GM21619 (cell line): ENCODE measurements around the gene DHRSX.
"Not testable (repeated sequence)": the region's sequence is repeated elsewhere in the genome, so short reads cannot be mapped to it uniquely, and the experiment has no call there.

Experiments
- ATAC-seq: cut with Tn5 transposase; IDR thresholded peaks from one replicate; pipeline ENCODE4 v1.9.1; 2021; ENCODE audit not compliant: unreplicated experiment

The DHRSX gene

GRCh38 chrX:2406891-2407518, 93.8 kb downstream of the DHRSX start:
- no peak for ATAC-seq

- no peak for ATAC-seq
These were observed 96.0 kb downstream of the DHRSX start for GRCh38 chrX:2404776-2405175.

GRCh38 chrX:2402361-2402690, 98.5 kb downstream of the DHRSX start:
- no peak for ATAC-seq

GRCh38 chrX:2401590-2402360, 99.0 kb downstream of the DHRSX start:
- ATAC-seq, result no peak

- no peak for ATAC-seq
These were observed 99.6 kb downstream of the DHRSX start for GRCh38 chrX:2401201-2401589.

- ATAC-seq, result no peak
These were observed 102.6 kb downstream of the DHRSX start for GRCh38 chrX:2398064-2398656.

- ATAC-seq, result no peak
These were observed 103.3 kb downstream of the DHRSX start for GRCh38 chrX:2397229-2398063.

GRCh38 chrX:2395261-2395992, 105.3 kb downstream of the DHRSX start:
- ATAC-seq, result no peak

- ATAC-seq, result no peak
These were observed 108.7 kb downstream of the DHRSX start for GRCh38 chrX:2391869-2392606.

- ATAC-seq, result no peak
These were observed 110.0 kb downstream of the DHRSX start for GRCh38 chrX:2390754-2391153.

GRCh38 chrX:2389731-2390130, 111.0 kb downstream of the DHRSX start:
- not testable (repeated sequence) for ATAC-seq

- no peak for ATAC-seq
These were observed 111.5 kb downstream of the DHRSX start for GRCh38 chrX:2389324-2389723.

- no peak for ATAC-seq
These were observed 112.1 kb downstream of the DHRSX start for GRCh38 chrX:2388669-2389068.

- ATAC-seq, result no peak
These were observed 113.0 kb downstream of the DHRSX start for GRCh38 chrX:2387614-2388239.

- ATAC-seq, result no peak
These were observed 115.6 kb downstream of the DHRSX start for GRCh38 chrX:2385224-2385623.

- no peak for ATAC-seq
These were observed 116.3 kb downstream of the DHRSX start for GRCh38 chrX:2384486-2384885.

GRCh38 chrX:2383735-2384134, 117.0 kb downstream of the DHRSX start:
- no peak for ATAC-seq

GRCh38 chrX:2383144-2383543, 117.6 kb downstream of the DHRSX start:
- ATAC-seq, result no peak

GRCh38 chrX:2382433-2383048, 118.2 kb downstream of the DHRSX start:
- ATAC-seq, result not testable (repeated sequence)
